ENCODE data around the gene MRTFB.

Gene MRTFB

GRCh38 chr16:14051103-14051729 lies 19.9 kb upstream of the MRTFB start:
- TF ChIP-seq ZFP30 (CRISPR knock-in tag; IDR thresholded peaks at IDR 0.05) (no peak), ZNF8 (CRISPR knock-in tag; IDR thresholded peaks at IDR 0.05) (no peak), PPARA (CRISPR knock-in tag; IDR thresholded peaks at IDR 0.05; ENCODE audit: borderline replicate concordance) (no peak), ZNF565 (CRISPR knock-in tag; conservative IDR thresholded peaks at IDR 0.05; ENCODE audit: low read depth) (no peak), OSR1 (CRISPR knock-in tag; IDR thresholded peaks at IDR 0.05) (no peak), ZC3H10 (CRISPR knock-in tag; IDR thresholded peaks at IDR 0.05) (no peak), SNAI2 (CRISPR knock-in tag; IDR thresholded peaks at IDR 0.05) (no peak), ARNTL (CRISPR knock-in tag; IDR thresholded peaks at IDR 0.05; ENCODE audit: borderline replicate concordance, low read depth) (no peak), BACH2 (CRISPR knock-in tag; IDR thresholded peaks at IDR 0.05; ENCODE audit: borderline replicate concordance) (no peak), ISL1 (CRISPR knock-in tag; IDR thresholded peaks at IDR 0.05) (no peak), TOX (CRISPR knock-in tag; IDR thresholded peaks at IDR 0.05; ENCODE audit: borderline replicate concordance) (no peak), ESRRG (CRISPR knock-in tag; IDR thresholded peaks at IDR 0.05) (no peak)
- TF ChIP-seq, protein P1, sequence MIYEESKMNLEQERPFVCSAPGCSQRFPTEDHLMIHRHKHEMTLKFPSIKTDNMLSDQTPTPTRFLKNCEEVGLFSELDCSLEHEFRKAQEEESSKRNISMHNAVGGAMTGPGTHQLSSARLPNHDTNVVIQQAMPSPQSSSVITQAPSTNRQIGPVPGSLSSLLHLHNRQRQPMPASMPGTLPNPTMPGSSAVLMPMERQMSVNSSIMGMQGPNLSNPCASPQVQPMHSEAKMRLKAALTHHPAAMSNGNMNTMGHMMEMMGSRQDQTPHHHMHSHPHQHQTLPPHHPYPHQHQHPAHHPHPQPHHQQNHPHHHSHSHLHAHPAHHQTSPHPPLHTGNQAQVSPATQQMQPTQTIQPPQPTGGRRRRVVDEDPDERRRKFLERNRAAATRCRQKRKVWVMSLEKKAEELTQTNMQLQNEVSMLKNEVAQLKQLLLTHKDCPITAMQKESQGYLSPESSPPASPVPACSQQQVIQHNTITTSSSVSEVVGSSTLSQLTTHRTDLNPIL (CRISPR knock-in tag; IDR thresholded peaks at IDR 0.05; ENCODE audit: low read depth), result no peak
- TF ChIP-seq, protein P2, sequence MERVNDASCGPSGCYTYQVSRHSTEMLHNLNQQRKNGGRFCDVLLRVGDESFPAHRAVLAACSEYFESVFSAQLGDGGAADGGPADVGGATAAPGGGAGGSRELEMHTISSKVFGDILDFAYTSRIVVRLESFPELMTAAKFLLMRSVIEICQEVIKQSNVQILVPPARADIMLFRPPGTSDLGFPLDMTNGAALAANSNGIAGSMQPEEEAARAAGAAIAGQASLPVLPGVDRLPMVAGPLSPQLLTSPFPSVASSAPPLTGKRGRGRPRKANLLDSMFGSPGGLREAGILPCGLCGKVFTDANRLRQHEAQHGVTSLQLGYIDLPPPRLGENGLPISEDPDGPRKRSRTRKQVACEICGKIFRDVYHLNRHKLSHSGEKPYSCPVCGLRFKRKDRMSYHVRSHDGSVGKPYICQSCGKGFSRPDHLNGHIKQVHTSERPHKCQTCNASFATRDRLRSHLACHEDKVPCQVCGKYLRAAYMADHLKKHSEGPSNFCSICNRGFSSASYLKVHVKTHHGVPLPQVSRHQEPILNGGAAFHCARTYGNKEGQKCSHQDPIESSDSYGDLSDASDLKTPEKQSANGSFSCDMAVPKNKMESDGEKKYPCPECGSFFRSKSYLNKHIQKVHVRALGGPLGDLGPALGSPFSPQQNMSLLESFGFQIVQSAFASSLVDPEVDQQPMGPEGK (CRISPR knock-in tag; IDR thresholded peaks at IDR 0.05; ENCODE audit: borderline replicate concordance), result no peak
- no peak for ATAC-seq

DNA sequence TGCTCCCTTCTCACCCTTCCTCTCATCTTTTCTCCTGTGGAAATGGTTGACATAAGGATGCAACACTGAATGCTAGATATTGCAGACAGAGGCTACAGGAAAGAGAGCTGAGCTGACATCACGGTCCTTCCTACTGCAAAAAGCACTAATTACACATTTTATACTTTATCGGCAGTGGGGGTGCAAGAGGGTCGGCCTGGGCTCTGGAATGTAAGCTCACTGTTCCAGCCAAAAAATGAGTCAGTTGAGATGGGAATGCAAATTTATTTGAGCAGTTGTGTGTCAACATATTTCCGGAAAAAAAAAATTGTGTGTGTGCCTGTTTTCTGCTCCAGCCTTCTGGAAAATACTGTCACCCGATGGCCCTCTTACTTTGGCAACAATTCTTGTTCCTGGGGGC lies 14.1 kb upstream of the MRTFB start:
- TF ChIP-seq ESRRG (CRISPR knock-in tag; IDR thresholded peaks at IDR 0.05) (no peak), PPARA (CRISPR knock-in tag; IDR thresholded peaks at IDR 0.05; ENCODE audit: borderline replicate concordance) (no peak), BACH2 (CRISPR knock-in tag; IDR thresholded peaks at IDR 0.05; ENCODE audit: borderline replicate concordance) (no peak), CSDC2 (CRISPR knock-in tag; IDR thresholded peaks at IDR 0.05) (no peak), ZFP30 (CRISPR knock-in tag; IDR thresholded peaks at IDR 0.05) (no peak), GLIS3 (CRISPR knock-in tag; IDR thresholded peaks at IDR 0.05) (no peak), ISL1 (CRISPR knock-in tag; IDR thresholded peaks at IDR 0.05) (no peak), ZFP3 (CRISPR knock-in tag; IDR thresholded peaks at IDR 0.05) (no peak), ARNTL (CRISPR knock-in tag; IDR thresholded peaks at IDR 0.05; ENCODE audit: borderline replicate concordance, low read depth) (no peak), OSR1 (CRISPR knock-in tag; IDR thresholded peaks at IDR 0.05) (no peak), RARB (CRISPR knock-in tag; IDR thresholded peaks at IDR 0.05) (no peak), TCF4 (CRISPR knock-in tag; IDR thresholded peaks at IDR 0.05; ENCODE audit: borderline replicate concordance) (no peak)
- TF ChIP-seq, protein P3, sequence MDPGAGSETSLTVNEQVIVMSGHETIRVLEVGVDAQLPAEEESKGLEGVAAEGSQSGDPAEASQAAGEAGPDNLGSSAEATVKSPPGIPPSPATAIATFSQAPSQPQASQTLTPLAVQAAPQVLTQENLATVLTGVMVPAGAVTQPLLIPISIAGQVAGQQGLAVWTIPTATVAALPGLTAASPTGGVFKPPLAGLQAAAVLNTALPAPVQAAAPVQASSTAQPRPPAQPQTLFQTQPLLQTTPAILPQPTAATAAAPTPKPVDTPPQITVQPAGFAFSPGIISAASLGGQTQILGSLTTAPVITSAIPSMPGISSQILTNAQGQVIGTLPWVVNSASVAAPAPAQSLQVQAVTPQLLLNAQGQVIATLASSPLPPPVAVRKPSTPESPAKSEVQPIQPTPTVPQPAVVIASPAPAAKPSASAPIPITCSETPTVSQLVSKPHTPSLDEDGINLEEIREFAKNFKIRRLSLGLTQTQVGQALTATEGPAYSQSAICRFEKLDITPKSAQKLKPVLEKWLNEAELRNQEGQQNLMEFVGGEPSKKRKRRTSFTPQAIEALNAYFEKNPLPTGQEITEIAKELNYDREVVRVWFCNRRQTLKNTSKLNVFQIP (CRISPR knock-in tag; IDR thresholded peaks at IDR 0.05; ENCODE audit: borderline replicate concordance, low read depth), result no peak
- no peak for ATAC-seq

DNA sequence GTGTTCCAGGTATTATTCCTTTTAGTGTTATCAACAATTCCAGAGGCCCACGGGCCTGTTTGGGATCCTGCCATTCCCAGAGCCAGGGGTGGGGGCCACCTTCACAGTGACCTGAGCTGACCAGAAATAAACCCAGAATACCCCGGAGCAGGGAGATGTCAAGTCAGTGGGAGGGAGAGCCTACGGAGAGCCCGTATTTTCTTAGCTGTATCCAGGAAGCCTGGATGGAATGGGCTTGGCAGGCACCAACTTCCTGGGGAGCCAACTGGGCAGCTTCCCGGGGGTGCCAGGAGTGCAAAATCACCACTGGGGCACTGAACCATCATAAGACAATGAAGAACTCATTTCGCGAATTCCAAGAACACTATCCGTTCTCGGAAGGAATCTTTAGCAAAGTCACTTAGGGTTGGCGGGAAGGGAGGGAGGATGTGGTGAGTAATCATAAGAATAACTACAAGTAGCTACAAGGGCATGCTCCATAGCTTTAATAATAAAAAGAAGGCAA lies 13.2 kb upstream of the MRTFB start:
- ATAC-seq, result no peak

More for the DNA sequence above, 13.2 kb upstream of the MRTFB start:
- TF ChIP-seq, protein P4, sequence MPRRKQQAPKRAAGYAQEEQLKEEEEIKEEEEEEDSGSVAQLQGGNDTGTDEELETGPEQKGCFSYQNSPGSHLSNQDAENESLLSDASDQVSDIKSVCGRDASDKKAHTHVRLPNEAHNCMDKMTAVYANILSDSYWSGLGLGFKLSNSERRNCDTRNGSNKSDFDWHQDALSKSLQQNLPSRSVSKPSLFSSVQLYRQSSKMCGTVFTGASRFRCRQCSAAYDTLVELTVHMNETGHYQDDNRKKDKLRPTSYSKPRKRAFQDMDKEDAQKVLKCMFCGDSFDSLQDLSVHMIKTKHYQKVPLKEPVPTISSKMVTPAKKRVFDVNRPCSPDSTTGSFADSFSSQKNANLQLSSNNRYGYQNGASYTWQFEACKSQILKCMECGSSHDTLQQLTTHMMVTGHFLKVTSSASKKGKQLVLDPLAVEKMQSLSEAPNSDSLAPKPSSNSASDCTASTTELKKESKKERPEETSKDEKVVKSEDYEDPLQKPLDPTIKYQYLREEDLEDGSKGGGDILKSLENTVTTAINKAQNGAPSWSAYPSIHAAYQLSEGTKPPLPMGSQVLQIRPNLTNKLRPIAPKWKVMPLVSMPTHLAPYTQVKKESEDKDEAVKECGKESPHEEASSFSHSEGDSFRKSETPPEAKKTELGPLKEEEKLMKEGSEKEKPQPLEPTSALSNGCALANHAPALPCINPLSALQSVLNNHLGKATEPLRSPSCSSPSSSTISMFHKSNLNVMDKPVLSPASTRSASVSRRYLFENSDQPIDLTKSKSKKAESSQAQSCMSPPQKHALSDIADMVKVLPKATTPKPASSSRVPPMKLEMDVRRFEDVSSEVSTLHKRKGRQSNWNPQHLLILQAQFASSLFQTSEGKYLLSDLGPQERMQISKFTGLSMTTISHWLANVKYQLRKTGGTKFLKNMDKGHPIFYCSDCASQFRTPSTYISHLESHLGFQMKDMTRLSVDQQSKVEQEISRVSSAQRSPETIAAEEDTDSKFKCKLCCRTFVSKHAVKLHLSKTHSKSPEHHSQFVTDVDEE (CRISPR knock-in tag; IDR thresholded peaks at IDR 0.05), result no peak
- TF ChIP-seq CSDC2 (CRISPR knock-in tag; IDR thresholded peaks at IDR 0.05), result no peak
